Neural cell (in vitro differentiated cells): ENCODE measurements around the gene ITPA. TPM values are rescaled to one million over a fixed set of nuclear protein-coding genes. Genes with fewer than 3 reads are reported as not detected.

Experiments used
- H2AFZ ChIP-seq: fragments of 200-600, 300-800 bp; sonication (generic), shearing (Covaris generic); 2 replicates; pipeline ENCODE4 v1.6.0; 2014; ENCODE audit warnings: low read depth, mild to moderate bottlenecking, antibody characterized with exemption, low read length, moderate library complexity
- H3F3A ChIP-seq: fragments of 200-600 bp; shearing (Covaris generic); 2 replicates; pipeline ENCODE4 v1.6.1; 2016; ENCODE audit warnings: mild to moderate bottlenecking, moderate library complexity, mixed read lengths, antibody characterized with exemption, low read length; ENCODE audit not compliant: insufficient read depth, poor library complexity, severe bottlenecking
- H3K27ac ChIP-seq: fragments of 200-600, 300-800 bp; sonication (generic), shearing (Covaris generic); 2 replicates; pipeline ENCODE4 v1.5.1; 2014; ENCODE audit warnings: mild to moderate bottlenecking, low read length, moderate library complexity
- H3K27me3 ChIP-seq: fragments of 300-800, 200-600 bp; sonication (generic), shearing (Covaris generic); 2 replicates; pipeline ENCODE4 v1.6.0; 2014; ENCODE audit warnings: mild to moderate bottlenecking, low read depth, low read length, moderate library complexity; ENCODE audit not compliant: insufficient read depth
- H3K36me3 ChIP-seq: fragments of 300-800, 200-600 bp; sonication (generic), shearing (Covaris generic); 2 replicates; pipeline ENCODE4 v1.5.1; 2014; ENCODE audit warnings: mild to moderate bottlenecking, antibody characterized with exemption, low read length, moderate library complexity; ENCODE audit not compliant: insufficient read depth
- H3K4me2 ChIP-seq: fragments of 300-800, 200-600 bp; sonication (generic), shearing (Covaris generic); 2 replicates; pipeline ENCODE4 v1.6.0; 2014; ENCODE audit warnings: mild to moderate bottlenecking, low read length
- H3K4me3 ChIP-seq: fragments of 300-800, 200-600 bp; sonication (generic), shearing (Covaris generic); 2 replicates; pipeline ENCODE4 v1.5.1; 2014; ENCODE audit warnings: mild to moderate bottlenecking, low read length, moderate library complexity
- H3K79me2 ChIP-seq: fragments of 200-600 bp; shearing (Covaris generic); replicated peaks from 2 replicates; pipeline ENCODE4 v1.6.0; 2014; ENCODE audit warnings: mild to moderate bottlenecking, low read length, moderate library complexity; ENCODE audit not compliant: insufficient read depth
- H3K9ac ChIP-seq: fragments of 300-800, 200-600 bp; sonication (generic), shearing (Covaris generic); 2 replicates; pipeline ENCODE4 v1.6.1; 2016; ENCODE audit warnings: mild to moderate bottlenecking, low read length, mixed read lengths
- H3K9me2 ChIP-seq: fragments of 200-600 bp; shearing (Covaris generic); 2 replicates; pipeline ENCODE4 v1.6.1; 2016; ENCODE audit warnings: mild to moderate bottlenecking, low read length, mixed read lengths; ENCODE audit not compliant: insufficient read depth
- H3K9me3 ChIP-seq: fragments of 200-600, 300-800 bp; sonication (generic), shearing (Covaris generic); 2 replicates; pipeline ENCODE4 v1.6.1; 2016; ENCODE audit warnings: mild to moderate bottlenecking, mixed run types, low read length, moderate library complexity, mixed read lengths
- H4K20me1 ChIP-seq: fragments of 200-600 bp; shearing (Covaris generic); 2 replicates; pipeline ENCODE4 v1.6.1; 2016; ENCODE audit warnings: mild to moderate bottlenecking, mixed run types; ENCODE audit not compliant: insufficient read depth
- EP300 ChIP-seq: fragments of 450-650 bp; conservative IDR thresholded peaks from 2 replicates; pipeline ENCODE4 v1.6.1; 2014; ENCODE audit warnings: antibody characterized with exemption, mild to moderate bottlenecking, moderate library complexity; ENCODE audit not compliant: poor library complexity, severe bottlenecking
- EZH2 ChIP-seq: fragments of 200-600, 300-800 bp; shearing (Covaris generic), sonication (generic); IDR thresholded peaks from 2 replicates; pipeline ENCODE4 v1.6.1; 2014; ENCODE audit warnings: antibody characterized with exemption, low read length, borderline replicate concordance, mild to moderate bottlenecking; ENCODE audit not compliant: insufficient read depth, poor library complexity, severe bottlenecking
- MXI1 ChIP-seq: fragments of 450-650 bp; conservative IDR thresholded peaks from 2 replicates; pipeline ENCODE4 v1.6.1; 2014; ENCODE audit warnings: antibody characterized with exemption, mild to moderate bottlenecking; ENCODE audit not compliant: poor library complexity, severe bottlenecking
- POLR2AphosphoS5 ChIP-seq: IDR thresholded peaks from 2 replicates; pipeline ENCODE4 v1.6.1; 2012
- RAD21 ChIP-seq: fragments of 450-650 bp; conservative IDR thresholded peaks from 2 replicates; pipeline ENCODE4 v1.6.1; 2014; ENCODE audit warnings: antibody characterized with exemption, mild to moderate bottlenecking, moderate library complexity
- REST ChIP-seq: IDR thresholded peaks from 2 replicates; pipeline ENCODE4 v1.6.1; 2012; ENCODE audit warnings: borderline replicate concordance
- SMC3 ChIP-seq: fragments of 450-650 bp; conservative IDR thresholded peaks from 2 replicates; pipeline ENCODE4 v1.6.1; 2014; ENCODE audit warnings: antibody characterized with exemption, mild to moderate bottlenecking, moderate library complexity; ENCODE audit not compliant: poor library complexity
- TAF1 ChIP-seq: IDR thresholded peaks from 2 replicates; pipeline ENCODE4 v1.6.1; 2012; ENCODE audit warnings: low read depth
- polyA plus RNA-seq: library from polyadenylated mRNA; depleted of rRNA; stranded (reverse); fragments of >200 nt; gene quantifications from 2 replicates; pipeline ENCODE4 v1.2.3, GENCODE V29; 2014
- TF ChIP-seq, protein P1 (sequence below): fragments of 450-650 bp; IDR thresholded peaks from 2 replicates; pipeline ENCODE4 v1.5.1; 2014; ENCODE audit warnings: antibody characterized with exemption, mild to moderate bottlenecking, moderate library complexity; ENCODE audit not compliant: poor library complexity, severe bottlenecking

Gene ITPA
- polyA plus RNA-seq, 1 donor from 2014 or later: 87.1 TPM

DNA sequence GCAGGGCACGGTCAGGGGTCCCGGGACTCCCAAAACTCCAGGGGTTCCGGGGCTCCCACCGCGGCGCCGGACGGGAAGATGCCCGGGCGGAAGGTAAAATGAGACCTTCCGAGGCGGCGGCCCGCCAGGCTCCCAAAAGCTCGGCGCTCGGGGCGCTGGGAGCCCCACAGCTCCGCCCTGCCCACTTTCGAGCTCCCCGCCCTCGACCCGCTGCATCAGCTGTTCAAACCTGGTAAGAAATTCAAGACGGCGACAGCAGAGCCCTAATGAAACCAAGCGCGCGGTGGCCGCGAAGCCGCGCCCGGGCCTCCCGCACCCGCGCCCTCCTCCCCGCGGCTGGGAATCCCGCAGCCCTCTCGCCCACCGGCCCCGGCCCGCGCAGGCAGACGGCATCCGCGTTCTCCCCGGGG, 29.3 kb downstream of the ITPA start:
- TF ChIP-seq, protein P1, sequence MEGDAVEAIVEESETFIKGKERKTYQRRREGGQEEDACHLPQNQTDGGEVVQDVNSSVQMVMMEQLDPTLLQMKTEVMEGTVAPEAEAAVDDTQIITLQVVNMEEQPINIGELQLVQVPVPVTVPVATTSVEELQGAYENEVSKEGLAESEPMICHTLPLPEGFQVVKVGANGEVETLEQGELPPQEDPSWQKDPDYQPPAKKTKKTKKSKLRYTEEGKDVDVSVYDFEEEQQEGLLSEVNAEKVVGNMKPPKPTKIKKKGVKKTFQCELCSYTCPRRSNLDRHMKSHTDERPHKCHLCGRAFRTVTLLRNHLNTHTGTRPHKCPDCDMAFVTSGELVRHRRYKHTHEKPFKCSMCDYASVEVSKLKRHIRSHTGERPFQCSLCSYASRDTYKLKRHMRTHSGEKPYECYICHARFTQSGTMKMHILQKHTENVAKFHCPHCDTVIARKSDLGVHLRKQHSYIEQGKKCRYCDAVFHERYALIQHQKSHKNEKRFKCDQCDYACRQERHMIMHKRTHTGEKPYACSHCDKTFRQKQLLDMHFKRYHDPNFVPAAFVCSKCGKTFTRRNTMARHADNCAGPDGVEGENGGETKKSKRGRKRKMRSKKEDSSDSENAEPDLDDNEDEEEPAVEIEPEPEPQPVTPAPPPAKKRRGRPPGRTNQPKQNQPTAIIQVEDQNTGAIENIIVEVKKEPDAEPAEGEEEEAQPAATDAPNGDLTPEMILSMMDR: no peak
- TF ChIP-seq RAD21 (no peak), POLR2AphosphoS5 (no peak), EP300 (no peak), MXI1 (no peak), EZH2 (no peak), REST (no peak), SMC3 (no peak), TAF1 (no peak)
- no peak overlapping the region for H3K27ac ChIP-seq
- H3K9me2 ChIP-seq: no peaks in the 10 kb centered on the region
- no peaks in the 10 kb centered on the region for H3F3A ChIP-seq
- peaks cover 67% of the 10 kb centered on the region for H3K27me3 ChIP-seq
- H4K20me1 ChIP-seq: no peaks in the 10 kb centered on the region
- peaks cover 7% of the 10 kb centered on the region for H3K9me3 ChIP-seq
- H3K79me2 ChIP-seq: no peaks in the 10 kb centered on the region
- H3K4me2 ChIP-seq: no peak overlapping the region
- H2AFZ ChIP-seq: no peak overlapping the region
- peak overlapping the region; percentile 34 for H3K9ac ChIP-seq
- H3K4me3 ChIP-seq: peak overlapping the region; percentile 65
- no peaks in the 10 kb centered on the region for H3K36me3 ChIP-seq

GRCh38 chr20:3239026-3239866, 29.9 kb downstream of the ITPA start, which contains the start of gene SLC4A11:
SLC4A11 (minus strand) TSS chr20:3239190; CDS start chr20:3239137, 53 bp downstream.
- Histone ChIP-seq H3K4me3 (peak within 1 kb of the TSS; percentile 65), H3F3A (no peaks in the 10 kb centered on the region), H3K9me2 (no peaks in the 10 kb centered on the region), H3K36me3 (no peaks in the 10 kb centered on the region), H3K9ac (peak within 1 kb of the TSS; percentile 34), H2AFZ (no peak within 1 kb of the TSS), H3K79me2 (no peaks in the 10 kb centered on the region), H4K20me1 (no peaks in the 10 kb centered on the region), H3K9me3 (peaks cover 7% of the 10 kb centered on the region), H3K27me3 (peaks cover 67% of the 10 kb centered on the region), H3K27ac (no peak within 1 kb of the TSS), H3K4me2 (no peak within 1 kb of the TSS)
- TF ChIP-seq EP300 (no peak), EZH2 (no peak), POLR2AphosphoS5 (no peak), RAD21 (no peak), REST (no peak), MXI1 (peak; percentile 46), SMC3 (peak; percentile 21), TAF1 (no peak)
- TF ChIP-seq, protein P1: peak; percentile 22
